Type B pancreatic cell (in vitro differentiated cells): ENCODE data around the gene SUPT4H1. TPM values are rescaled to one million over a fixed set of nuclear protein-coding genes. Genes with fewer than 3 reads are reported as not detected.

Experiments
- DNase-seq: peaks from one replicate; pipeline ENCODE4 v3.0.0; 2021; ENCODE audit warnings: mixed read lengths; ENCODE audit not compliant: unreplicated experiment; ENCODE audit errors: extremely low spot score
- H3K27ac Mint-ChIP-seq: 2 replicates; pipeline ENCODE4 v1.8.0; 2021; ENCODE audit warnings: mild to moderate bottlenecking, mixed read lengths
- H3K27me3 Mint-ChIP-seq: 2 replicates; pipeline ENCODE4 v1.8.0; 2021; ENCODE audit warnings: mixed read lengths
- H3K36me3 Mint-ChIP-seq: 2 replicates; pipeline ENCODE4 v1.8.0; 2021; ENCODE audit warnings: mixed read lengths
- H3K4me1 Mint-ChIP-seq: one replicate; pipeline ENCODE4 v1.8.0; 2021; ENCODE audit warnings: mixed read lengths; ENCODE audit not compliant: unreplicated experiment
- H3K4me3 Mint-ChIP-seq: 2 replicates; pipeline ENCODE4 v1.8.0; 2021; ENCODE audit warnings: mild to moderate bottlenecking, mixed read lengths
- H3K9me3 Mint-ChIP-seq: 2 replicates; pipeline ENCODE4 v1.8.0; 2021; ENCODE audit warnings: mixed read lengths
- CTCF ChIP-seq: fragments of 200-600 bp; sonication (generic); conservative IDR thresholded peaks from 2 replicates; pipeline ENCODE4 v1.5.0; 2021; ENCODE audit warnings: antibody characterized with exemption, mild to moderate bottlenecking
- total RNA-seq: library from RNA; stranded (reverse); gene quantifications from 2 replicates; pipeline ENCODE4 v1.2.1, GENCODE V29; 2021; ENCODE audit warnings: low replicate concordance

SUPT4H1 gene
- total RNA-seq, 1 donor from 2014 or later, result 82.9 TPM

GRCh38 chr17:58396173-58396572, 44.2 kb upstream of the SUPT4H1 start:
- Mint-ChIP-seq H3K4me3 (no peak overlapping the region), H3K36me3 (peaks cover 9% of the 10 kb centered on the region), H3K27ac (no peak overlapping the region), H3K4me1 (peaks cover 34% of the 10 kb centered on the region), H3K27me3 (no peaks in the 10 kb centered on the region), H3K9me3 (no peaks in the 10 kb centered on the region)
- no peak for TF ChIP-seq CTCF
- no peak for DNase-seq

- no peak overlapping the region for H3K27ac Mint-ChIP-seq
- H3K4me1 Mint-ChIP-seq, result peaks cover 42% of the 10 kb centered on the region
- no peak for TF ChIP-seq CTCF
- H3K27me3 Mint-ChIP-seq, result no peaks in the 10 kb centered on the region
- peaks cover 8% of the 10 kb centered on the region for H3K36me3 Mint-ChIP-seq
- no peak for DNase-seq
- H3K9me3 Mint-ChIP-seq, result no peaks in the 10 kb centered on the region
- no peak overlapping the region for H3K4me3 Mint-ChIP-seq
These were observed 42.7 kb upstream of the SUPT4H1 start for GRCh38 chr17:58394534-58395223.

GRCh38 chr17:58391302-58391984, 39.4 kb upstream of the SUPT4H1 start:
- peak overlapping the region; percentile 71 for H3K4me3 Mint-ChIP-seq
- no peaks in the 10 kb centered on the region for H3K9me3 Mint-ChIP-seq
- H3K27ac Mint-ChIP-seq, result peak overlapping the region; percentile 86
- H3K36me3 Mint-ChIP-seq, result peaks cover 3% of the 10 kb centered on the region
- H3K4me1 Mint-ChIP-seq, result peaks cover 48% of the 10 kb centered on the region
- no peaks in the 10 kb centered on the region for H3K27me3 Mint-ChIP-seq
- TF ChIP-seq CTCF, result no peak
- DNase-seq, result peak; percentile 76

GRCh38 chr17:58390884-58391283, 38.9 kb upstream of the SUPT4H1 start:
- Mint-ChIP-seq H3K27ac (no peak overlapping the region), H3K4me3 (no peak overlapping the region), H3K27me3 (no peaks in the 10 kb centered on the region), H3K4me1 (peaks cover 44% of the 10 kb centered on the region), H3K9me3 (no peaks in the 10 kb centered on the region), H3K36me3 (peaks cover 3% of the 10 kb centered on the region)
- no peak for DNase-seq
- no peak for TF ChIP-seq CTCF

- Mint-ChIP-seq H3K4me3 (peak overlapping the region; percentile 4), H3K36me3 (no peaks in the 10 kb centered on the region), H3K27ac (peak overlapping the region; percentile 19), H3K27me3 (no peaks in the 10 kb centered on the region), H3K4me1 (peaks cover 56% of the 10 kb centered on the region), H3K9me3 (no peaks in the 10 kb centered on the region)
- no peak for TF ChIP-seq CTCF
- DNase-seq, result no peak
These were observed 36.5 kb upstream of the SUPT4H1 start for GRCh38 chr17:58388302-58389190.
